Heart right ventricle (tissue), 16 donors: Measurements from ENCODE around the gene UGT1A3. TPM values are rescaled to one million over a fixed set of nuclear protein-coding genes. Genes with fewer than 3 reads are reported as not detected.

Experiments used
- ATAC-seq, 8 donors: fragments of 200-7000 bp; cut with Tn5 transposase; one replicate each; pipeline ENCODE4 v1.9.1; 2020; ENCODE audit warnings: mild to moderate bottlenecking in 8 of 8, moderate library complexity in 8 of 8, moderate number of reproducible peaks in 1 of 8
- DNase-seq, 2 donors: peaks; one replicate each; pipeline ENCODE4 v3.0.0-alpha.2; 2020
- H3K27ac ChIP-seq, 10 donors: fragments of 200-600 bp; sonication (generic) in 2 of 10; one replicate each; pipeline versions ENCODE4 v1.5.0 to v1.8.0; 2020 to 2022; ENCODE audit warnings: mild to moderate bottlenecking in 3 of 10
- H3K27me3 ChIP-seq, 7 donors: fragments of 200-600 bp; one replicate each; pipeline ENCODE4 v1.8.0; 2021 to 2022; ENCODE audit warnings: mild to moderate bottlenecking in 2 of 7
- H3K36me3 ChIP-seq, 9 donors: fragments of 200-600 bp; sonication (generic) in 1 of 9; one replicate each; pipeline versions ENCODE4 v1.5.0 to v1.8.0; 2020 to 2022; ENCODE audit warnings: mild to moderate bottlenecking in 2 of 9
- H3K4me1 ChIP-seq, 9 donors: fragments of 200-600 bp; sonication (generic) in 1 of 9; one replicate each; pipeline versions ENCODE4 v1.5.0 to v1.8.0; 2020 to 2022; ENCODE audit warnings: mild to moderate bottlenecking in 4 of 9
- H3K4me3 ChIP-seq, 10 donors: fragments of 200-600 bp; sonication (generic) in 2 of 10; one replicate each; pipeline versions ENCODE4 v1.5.0 to v1.8.0; 2020 to 2022; ENCODE audit warnings: mild to moderate bottlenecking in 7 of 10, moderate library complexity in 2 of 10
- H3K9me3 ChIP-seq, 11 donors: fragments of 200-600 bp in 10 of 11; sonication (generic) in 2 of 11; one replicate each; pipeline versions ENCODE4 v1.5.0 to v1.8.0; 2013 to 2022; ENCODE audit warnings: mild to moderate bottlenecking in 2 of 11, control low read depth in 1 of 11, moderate library complexity in 1 of 11
- CTCF ChIP-seq, 9 donors: fragments of 200-600 bp; sonication (generic) in 2 of 9; IDR thresholded peaks; one replicate each; pipeline versions ENCODE4 v1.5.0 to v1.8.0; 2021 to 2022; ENCODE audit warnings: antibody characterized with exemption in 9 of 9, mild to moderate bottlenecking in 5 of 9, moderate library complexity in 1 of 9
- WGBS, 2 donors: extraction: QIAGEN DNeasy Blood & Tissue Kit; methylation state at CpG; one replicate each; pipeline ENCODE4 v1.1.7; 2013; ENCODE audit warnings: inconsistent platforms in 1 of 2; 5-methylcytosine and 5-hydroxymethylcytosine counted together
- intact Hi-C, 10 donors: fragments of 100-400 bp; cut with DNase I; formaldehyde crosslinking; loops; one replicate each; pipeline versions ENCODE4 v1.11.1 to v1.14.2; 2022
- polyA plus RNA-seq, 2 donors: library from polyadenylated mRNA; stranded (reverse); fragments of 200-250 nt; gene quantifications; one replicate each; pipeline ENCODE4 v1.2.3, GENCODE V29; 2013
- total RNA-seq, 10 donors: library from RNA; stranded (reverse); fragmentation: NEBNext Ultra II Directional in 3 of 10; extraction: Animal tissue kit (Norgen Biotek cat#: 25700) in 3 of 10; gene quantifications; one replicate each; pipeline versions ENCODE4 v1.2.1 to v1.2.4, GENCODE V29; 2021 to 2023
- donor health status: Arrhythmogenic right ventricular cardiomyopathy.
- donor health status: ischemic (EF 13 %, LVEDD 7.1; RV severe dilation, severe dysfunction).
- donor health status: healthy with polysubstance abuse.
- donor health status: DM: no; HTN: yes; CAD: no.
- donor health status: DM: no; HTN: no; CAD: no.
- donor health status: ischemic (EF 25% LVEDD 6.9; RV normal size, moderate dysfunction).
- donor health status: ischemic (EF 25% LVEDD 5.7; RV mildly dilated, moderate dysfunction).
- donor health status: healthy.
- donor health status: DM: yes; HTN: yes; CAD: no.
- donor health status: Ischemic cardiomyopathy.
- donor health status: ischemic (EF 35%, LVEDD 5.7; RV mildly dilated, moderate dysfunction).
- donor health status: nonischemic (EF 11% LVEDD 7.7; RV severe dilation, severe dysfunction).
- donor health status: DM: yes; HTN: yes; CAD: no.
- donor health status: PGD.
- donor health status: ischemic (EF 29% LVEDD 5.4; RV normal size, mild dysfunction).
- donor health status: nonischemic (EF 23%, LVEDD 6.1; RV moderate dilation, normal function).

UGT1A3 gene
- total and polyA plus RNA-seq, 12 donors = not detected

- DNase-seq (no peak), ATAC-seq (no peak)
- TF ChIP-seq CTCF (IDR thresholded peaks at IDR 0.05) = no peak
- Histone ChIP-seq H3K4me1 (no peaks in the 10 kb centered on the region), H3K36me3 (no peaks in the 10 kb centered on the region), H3K9me3 (peaks cover 0 to 15% (median 0%) of the 10 kb centered on the region in 11 donors), H3K27me3 (peaks cover 0 to 9% (median 0%) of the 10 kb centered on the region in 7 donors), H3K27ac (no peak overlapping the region), H3K4me3 (no peak overlapping the region)
- whole genome bisulfite sequencing, 2 donors = 29 to 36% methylated on average over 3 of the region's 3 CpGs
- intact Hi-C loops = no loop called here
Observed at GRCh38 chr2:233702238-233702637, 26.6 kb upstream of the UGT1A3 start.

GRCh38 chr2:233705911-233706506 lies 22.8 kb upstream of the UGT1A3 start:
- 70% methylated on average over 4 of the region's 4 CpGs for WGBS, 2 donors
- no peak for ATAC-seq
- H3K27ac ChIP-seq = no peak overlapping the region

GRCh38 chr2:233706720-233707119 lies 22.1 kb upstream of the UGT1A3 start:
- intact Hi-C loops = no loop called here
- Histone ChIP-seq H3K9me3 (peaks cover 0 to 15% (median 0%) of the 10 kb centered on the region in 11 donors), H3K4me1 (no peaks in the 10 kb centered on the region), H3K27me3 (peaks cover 0 to 26% (median 0%) of the 10 kb centered on the region in 7 donors), H3K4me3 (no peak overlapping the region), H3K36me3 (no peaks in the 10 kb centered on the region), H3K27ac (no peak overlapping the region)
- ATAC-seq (no peak), DNase-seq (no peak)
- TF ChIP-seq CTCF (IDR thresholded peaks at IDR 0.05) = no peak
- 0 to 39% methylated on average over 1 of the region's 1 CpG for WGBS, 2 donors

More at GRCh38 chr2:233705911-233706506, 22.8 kb upstream of the UGT1A3 start:
- Histone ChIP-seq H3K4me3 (no peak overlapping the region), H3K27me3 (peaks cover 0 to 22% (median 0%) of the 10 kb centered on the region in 7 donors), H3K36me3 (no peaks in the 10 kb centered on the region), H3K9me3 (peaks cover 0 to 15% (median 0%) of the 10 kb centered on the region in 11 donors), H3K4me1 (no peaks in the 10 kb centered on the region)
- intact Hi-C loops = no loop called here
- no peak for DNase-seq
- TF ChIP-seq CTCF (IDR thresholded peaks at IDR 0.05) = no peak

GRCh38 chr2:233707940-233708644 lies 20.8 kb upstream of the UGT1A3 start:
- Histone ChIP-seq H3K4me1 (no peaks in the 10 kb centered on the region), H3K27me3 (peaks cover 0 to 26% (median 0%) of the 10 kb centered on the region in 7 donors), H3K36me3 (no peaks in the 10 kb centered on the region), H3K27ac (no peak overlapping the region), H3K9me3 (peaks cover 0 to 15% (median 0%) of the 10 kb centered on the region in 11 donors), H3K4me3 (no peak overlapping the region)
- WGBS, 2 donors = 68 to 72% methylated on average over 10 of the region's 10 CpGs
- intact Hi-C loops = no loop called here
- TF ChIP-seq CTCF (IDR thresholded peaks at IDR 0.05) = no peak
- no peak for ATAC-seq
- DNase-seq = no peak
